ENCODE results near the gene VSTM2L.

DNA sequence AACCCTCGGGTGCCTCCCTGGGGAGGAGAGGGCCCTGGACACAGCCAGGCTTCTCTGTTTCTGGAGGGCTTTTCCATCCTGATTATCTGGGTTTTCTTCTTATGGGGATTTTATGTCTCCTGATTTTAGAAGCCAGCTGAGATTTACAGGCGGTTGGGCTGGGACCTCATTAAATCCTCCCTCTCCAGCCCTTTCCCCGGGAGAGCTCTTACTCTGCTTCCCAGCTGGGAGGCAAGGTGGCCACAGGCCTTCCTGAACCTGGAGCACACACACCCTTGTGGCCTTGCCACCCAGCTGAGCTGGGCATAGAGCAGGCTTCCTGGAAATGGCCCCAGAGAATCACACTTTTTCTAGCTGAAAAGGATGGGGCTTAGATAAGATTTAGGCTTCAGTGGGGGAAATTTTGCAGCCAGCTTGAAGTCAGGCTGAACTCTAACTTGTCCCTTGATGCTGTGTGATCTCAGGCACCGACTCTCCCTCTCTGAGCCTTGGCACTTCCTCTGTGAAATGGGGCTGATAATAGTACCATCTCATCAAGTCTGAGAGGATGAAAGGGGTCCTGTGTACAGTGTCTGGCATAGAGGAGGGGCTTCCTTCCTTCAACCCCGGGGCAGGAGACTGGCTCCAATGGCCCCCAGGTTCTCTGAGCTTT, 16.6 kb downstream of the VSTM2L start:
- TF ChIP-seq EGR1 (IDR thresholded peaks at IDR 0.05) (no peak), REST (IDR thresholded peaks at IDR 0.05; ENCODE audit: low read depth) (no peak), CREB1 (IDR thresholded peaks at IDR 0.05; ENCODE audit: low read depth) (no peak), CEBPB (IDR thresholded peaks at IDR 0.05) (no peak), ZBTB7A (IDR thresholded peaks at IDR 0.05; ENCODE audit: low read depth) (no peak), TAF1 (IDR thresholded peaks at IDR 0.05; ENCODE audit: low read depth) (no peak), RAD21 (IDR thresholded peaks at IDR 0.05; ENCODE audit: low read depth) (no peak), EP300 (IDR thresholded peaks at IDR 0.05; ENCODE audit: borderline replicate concordance) (no peak), MAX (IDR thresholded peaks at IDR 0.05) (no peak), FOXM1 (IDR thresholded peaks at IDR 0.05; ENCODE audit: borderline replicate concordance, low read depth) (no peak)

All from Ishikawa (cell line).